NCI-H2196 treated with DMSO at 0.1 percent for 48 hours (cell line): ENCODE measurements around the gene MT3.
"Not testable (repeated sequence)": the region's sequence is repeated elsewhere in the genome, so short reads cannot be mapped to it uniquely, and the experiment has no call there.

Experiments
- DNase-seq: peaks from one replicate; lab custom pipeline; 2025; ENCODE audit not compliant: unreplicated experiment; lab: John Stamatoyannopoulos, UW

The MT3 gene

GRCh38 chr16:56577300-56577625 lies 12.1 kb upstream of the MT3 start:
- no peak for DNase-seq

GRCh38 chr16:56580391-56581048 lies 8.8 kb upstream of the MT3 start:
- no peak for DNase-seq

GRCh38 chr16:56582911-56583310 lies 6.4 kb upstream of the MT3 start:
- DNase-seq, result not testable (repeated sequence)

GRCh38 chr16:56583351-56584168 lies 5.8 kb upstream of the MT3 start:
- no peak for DNase-seq

- no peak for DNase-seq
Measured at GRCh38 chr16:56584276-56584675, 5.1 kb upstream of the MT3 start.

- DNase-seq, result no peak
Measured at GRCh38 chr16:56588781-56589140, 567 bp upstream of the MT3 start.

GRCh38 chr16:56591377-56592060 lies 2.2 kb downstream of the MT3 start:
- no peak for DNase-seq

- no peak for DNase-seq
Measured at GRCh38 chr16:56593573-56594291, 4.4 kb downstream of the MT3 start.

- no peak for DNase-seq
Measured at GRCh38 chr16:56594292-56594619, 4.9 kb downstream of the MT3 start.

GRCh38 chr16:56600398-56600999 lies 11.2 kb downstream of the MT3 start:
- DNase-seq, result no peak

- no peak for DNase-seq
Measured at GRCh38 chr16:56601325-56601724, 12.0 kb downstream of the MT3 start.

GRCh38 chr16:56603589-56603988 lies 14.3 kb downstream of the MT3 start:
- no peak for DNase-seq

GRCh38 chr16:56604966-56605365 lies 15.6 kb downstream of the MT3 start:
- DNase-seq, result no peak

GRCh38 chr16:56605475-56605874 lies 16.1 kb downstream of the MT3 start:
- DNase-seq, result no peak

GRCh38 chr16:56606071-56606475 lies 16.7 kb downstream of the MT3 start:
- no peak for DNase-seq

- DNase-seq, result peak; percentile 25
Measured at GRCh38 chr16:56606476-56607108, 17.3 kb downstream of the MT3 start.

GRCh38 chr16:56607109-56607618 lies 17.8 kb downstream of the MT3 start:
- DNase-seq, result no peak

- DNase-seq, result no peak
Measured at GRCh38 chr16:56607675-56608042, 18.3 kb downstream of the MT3 start.

GRCh38 chr16:56608043-56608875 lies 18.9 kb downstream of the MT3 start, which contains the start of gene MT2A:
Gene MT2A, plus strand, starts transcription at chr16:56608584. Its CDS starts 72 bp downstream, at chr16:56608656.
- peak; percentile 69 for DNase-seq
